ENCODE data around the gene IGFN1. TPM values are rescaled to one million over a fixed set of nuclear protein-coding genes. Genes with fewer than 3 reads are reported as not detected.

The IGFN1 gene
- total and polyA plus RNA-seq, 2 of the 4 experiments (the other 2 are of a cell fraction): 0.05 TPM; not detected in 1

GRCh38 chr1:201268604-201269151 is 78.1 kb downstream of the IGFN1 start:
- Histone ChIP-seq H3K9me3 (ENCODE audit: control insufficient read depth, insufficient read depth, low read length) (no peaks in the 10 kb centered on the region), H2AK5ac (ENCODE audit: low read depth, low read length) (peak overlapping the region; percentile 50), H4K8ac (ENCODE audit: low read depth in 2 of 2, low read length in 2 of 2) (peak overlapping the region in 1 of 2 experiments; percentile 41; a peak in 2 of 4 replicates), H3K27me3 (ENCODE audit: control insufficient read depth, insufficient read depth, low read length) (no peaks in the 10 kb centered on the region; the same call in 1 of the 2 replicates), H3K9me1 (ENCODE audit: insufficient read depth, low read length) (peaks cover 16% of the 10 kb centered on the region), H2BK20ac (ENCODE audit: low read depth, low read length) (peak overlapping the region; percentile 55), H4K91ac (ENCODE audit: insufficient read depth, low read depth, low read length) (peak overlapping the region; percentile 18; the same call in 1 of the 2 replicates), H3K18ac (ENCODE audit: low read depth, low read length) (peak overlapping the region; percentile 63; the same call in 1 of the 2 replicates), H3K36me3 (ENCODE audit: control insufficient read depth, insufficient read depth, low read length) (no peaks in the 10 kb centered on the region), H3K4me2 (ENCODE audit: low read depth, low read length) (no peak overlapping the region), H3K4ac (ENCODE audit: low read depth, low read length) (peak overlapping the region; percentile 49), H3K79me1 (ENCODE audit: low read depth in 1 of 2, low read length in 2 of 2) (no peaks in the 10 kb centered on the region), H2BK120ac (ENCODE audit: low read depth, low read length) (peak overlapping the region; percentile 82), H3K9ac (ENCODE audit: low read depth, low read length) (no peak overlapping the region), H3K56ac (ENCODE audit: extremely low read depth, insufficient read depth, low read length) (no peak overlapping the region), H2BK15ac (ENCODE audit: low read depth, low read length) (peak overlapping the region; percentile 79; the same call in 2 of the 3 replicates), H2AFZ (replicated peaks; ENCODE audit: low read length, poor library complexity) (peak overlapping the region; percentile 81), H3K4me1 (ENCODE audit: control insufficient read depth, insufficient read depth, low read length) (peaks cover 12% of the 10 kb centered on the region), H3K23ac (ENCODE audit: low read depth, low read length) (peak overlapping the region; percentile 26; the same call in 1 of the 2 replicates), H2AK9ac (replicated peaks; ENCODE audit: low read depth, low read length, poor library complexity) (peak overlapping the region; percentile 67), H4K5ac (ENCODE audit: low read depth, low read length) (no peak overlapping the region), H3K14ac (replicated peaks; ENCODE audit: low read depth, low read length) (peak overlapping the region; percentile 53; the same call in 1 of the 2 replicates), H3K4me3 (ENCODE audit: insufficient read depth, low read depth, low read length) (no peak overlapping the region), H4K20me1 (ENCODE audit: insufficient read depth, low read length) (no peaks in the 10 kb centered on the region), H2BK5ac (ENCODE audit: low read depth, low read length, poor library complexity, severe bottlenecking) (peak overlapping the region; percentile 83), H3K27ac (ENCODE audit: insufficient read depth, low read length) (no peak overlapping the region; the same call in 1 of the 2 replicates)
- in situ Hi-C loops (cut with MboI; ENCODE audit: low sequenced_read_pairs) (no loop called here), intact Hi-C loops (cut with micrococcal nuclease) (loop anchor here (10.0 kb wide), 1 partner anchor 1166 kb away; no protein-coding TSS in a partner anchor), dilution Hi-C loops (cut with HindIII; ENCODE audit: low sequenced_read_pairs, unreplicated experiment) (no loop called here)
- ChIA-PET CTCF (no interaction called here), POLR2A (ENCODE audit: unreplicated experiment) (no interaction called here)
- TF ChIP-seq CHD1 (IDR thresholded peaks at IDR 0.05; ENCODE audit: low read depth, low read length): no peak
- TF ChIP-seq SMC3 (IDR thresholded peaks at IDR 0.05; ENCODE audit: low read depth, low read length): no peak; the same call in 1 of the 2 replicates
- TF ChIP-seq CEBPB (IDR thresholded peaks at IDR 0.05; ENCODE audit: low read depth, low read length): no peak
- 0 out of 2 replicates have a peak, but pooled peaks have one; percentile 11 for TF ChIP-seq MAZ (IDR thresholded peaks at IDR 0.05; ENCODE audit: borderline replicate concordance, low read depth, low read length)
- peak; percentile 66 for TF ChIP-seq FOS (IDR thresholded peaks at IDR 0.05; ENCODE audit: low read depth, low read length)
- TF ChIP-seq USF2 (IDR thresholded peaks at IDR 0.05; ENCODE audit: low read depth, low read length): peak; percentile 25; the same call in 1 of the 2 replicates
- DNase-seq: peak; percentile 84
- 8% methylated on average over 2 of the region's 12 CpGs; no CpG with 5 or more reads in 1 of the 2 experiments for WGBS, 2 experiments (ENCODE audit: extremely low coverage in 2 of 2, insufficient read length in 1 of 2)
- no TSS peak for BruUV-seq (replicated peaks)
- ATAC-seq (ENCODE audit: low read depth): peak; percentile 59
